Calu3 (cell line): ENCODE data around the gene DSCAML1. TPM values are rescaled to one million over a fixed set of nuclear protein-coding genes. Genes with fewer than 3 reads are reported as not detected.

Experiments
- BruUV-seq: library from RNA; stranded (reverse); fragments of 400-500 nt; replicated peaks from 2 replicates; lab custom pipeline; 2021; lab: Mats Ljungman, UMichigan
- CTCF ChIA-PET: fragments of 300-600 bp; sonication (Branson Sonifier 250); formaldehyde crosslinking; loops from one replicate; lab custom pipeline; 2022; ENCODE audit warnings: antibody characterized with exemption; lab: Charles Lee
- DNase-seq: peaks from one replicate; pipeline ENCODE4 v3.0.0; 2022
- H3K27ac Mint-ChIP-seq: one replicate; pipeline ENCODE4 v1.8.0; 2022; ENCODE audit warnings: mixed read lengths; ENCODE audit not compliant: unreplicated experiment
- H3K27me3 Mint-ChIP-seq: one replicate; pipeline ENCODE4 v1.8.0; 2022; ENCODE audit warnings: mixed read lengths; ENCODE audit not compliant: unreplicated experiment
- H3K36me3 Mint-ChIP-seq: one replicate; pipeline ENCODE4 v1.8.0; 2022; ENCODE audit warnings: mild to moderate bottlenecking, moderate library complexity, mixed read lengths; ENCODE audit not compliant: insufficient read depth, unreplicated experiment
- H3K4me1 Mint-ChIP-seq: one replicate; pipeline ENCODE4 v1.8.0; 2022; ENCODE audit warnings: mild to moderate bottlenecking, low read depth, mixed read lengths; ENCODE audit not compliant: unreplicated experiment
- H3K4me3 Mint-ChIP-seq: one replicate; pipeline ENCODE4 v1.8.0; 2022; ENCODE audit warnings: mild to moderate bottlenecking, low read depth, moderate library complexity, mixed read lengths; ENCODE audit not compliant: unreplicated experiment
- H3K9me3 Mint-ChIP-seq: one replicate; pipeline ENCODE4 v1.8.0; 2022; ENCODE audit warnings: low read depth, mixed read lengths; ENCODE audit not compliant: unreplicated experiment
- CTCF ChIP-seq: fragments of 200-600 bp; IDR thresholded peaks from one replicate; pipeline ENCODE4 v1.8.0; 2022; ENCODE audit warnings: antibody characterized with exemption; ENCODE audit not compliant: unreplicated experiment
- intact Hi-C: fragments of 100-400 bp; cut with micrococcal nuclease; formaldehyde crosslinking; loops from one replicate; pipeline ENCODE4 v1.10.0; 2022; ENCODE audit not compliant: unreplicated experiment
- total RNA-seq: library from RNA; stranded (reverse); gene quantifications from 2 replicates; pipeline ENCODE4 v1.2.3, GENCODE V29; 2022

The DSCAML1 gene
- total RNA-seq, 1 experiment from 2014 or later, result 0.07 TPM

- TF ChIP-seq CTCF, result no peak
- Mint-ChIP-seq H3K4me3 (no peak overlapping the region), H3K36me3 (no peaks in the 10 kb centered on the region), H3K27ac (no peak overlapping the region), H3K4me1 (no peaks in the 10 kb centered on the region), H3K9me3 (no peaks in the 10 kb centered on the region), H3K27me3 (peaks cover 59% of the 10 kb centered on the region)
- intact Hi-C loops, result no loop called here
- CTCF ChIA-PET, result no interaction called here
- no TSS peak for BruUV-seq
- no peak for DNase-seq
Observed at GRCh38 chr11:117439256-117439655, 357.8 kb downstream of the DSCAML1 start.

GRCh38 chr11:117438371-117439000, 358.5 kb downstream of the DSCAML1 start:
- no peaks in the 10 kb centered on the region for H3K9me3 Mint-ChIP-seq
- no TSS peak for BruUV-seq
- no peak overlapping the region for H3K4me3 Mint-ChIP-seq
- H3K27ac Mint-ChIP-seq, result no peak overlapping the region
- TF ChIP-seq CTCF, result no peak
- intact Hi-C loops, result no loop called here
- DNase-seq, result no peak
- H3K4me1 Mint-ChIP-seq, result no peaks in the 10 kb centered on the region
- H3K27me3 Mint-ChIP-seq, result peaks cover 52% of the 10 kb centered on the region
- H3K36me3 Mint-ChIP-seq, result no peaks in the 10 kb centered on the region
- CTCF ChIA-PET, result no interaction called here

GRCh38 chr11:117437791-117438130, 359.3 kb downstream of the DSCAML1 start:
- CTCF ChIA-PET, result no interaction called here
- H3K4me1 Mint-ChIP-seq, result no peaks in the 10 kb centered on the region
- no TSS peak for BruUV-seq

GRCh38 chr11:117437041-117437790, 359.8 kb downstream of the DSCAML1 start:
- no peak for TF ChIP-seq CTCF
- Mint-ChIP-seq H3K4me1 (no peaks in the 10 kb centered on the region), H3K27ac (no peak overlapping the region), H3K36me3 (no peaks in the 10 kb centered on the region), H3K4me3 (no peak overlapping the region), H3K27me3 (peaks cover 39% of the 10 kb centered on the region), H3K9me3 (no peaks in the 10 kb centered on the region)
- intact Hi-C loops, result no loop called here
- BruUV-seq, result no TSS peak
- CTCF ChIA-PET, result no interaction called here
- DNase-seq, result no peak

More at GRCh38 chr11:117437791-117438130, 359.3 kb downstream of the DSCAML1 start:
- Mint-ChIP-seq H3K27ac (no peak overlapping the region), H3K9me3 (no peaks in the 10 kb centered on the region), H3K4me3 (no peak overlapping the region), H3K27me3 (peaks cover 45% of the 10 kb centered on the region), H3K36me3 (no peaks in the 10 kb centered on the region)
- no peak for TF ChIP-seq CTCF
- DNase-seq, result no peak
- intact Hi-C loops, result no loop called here
